ENCODE data around the gene SLC5A12.

SLC5A12 gene, protein sequence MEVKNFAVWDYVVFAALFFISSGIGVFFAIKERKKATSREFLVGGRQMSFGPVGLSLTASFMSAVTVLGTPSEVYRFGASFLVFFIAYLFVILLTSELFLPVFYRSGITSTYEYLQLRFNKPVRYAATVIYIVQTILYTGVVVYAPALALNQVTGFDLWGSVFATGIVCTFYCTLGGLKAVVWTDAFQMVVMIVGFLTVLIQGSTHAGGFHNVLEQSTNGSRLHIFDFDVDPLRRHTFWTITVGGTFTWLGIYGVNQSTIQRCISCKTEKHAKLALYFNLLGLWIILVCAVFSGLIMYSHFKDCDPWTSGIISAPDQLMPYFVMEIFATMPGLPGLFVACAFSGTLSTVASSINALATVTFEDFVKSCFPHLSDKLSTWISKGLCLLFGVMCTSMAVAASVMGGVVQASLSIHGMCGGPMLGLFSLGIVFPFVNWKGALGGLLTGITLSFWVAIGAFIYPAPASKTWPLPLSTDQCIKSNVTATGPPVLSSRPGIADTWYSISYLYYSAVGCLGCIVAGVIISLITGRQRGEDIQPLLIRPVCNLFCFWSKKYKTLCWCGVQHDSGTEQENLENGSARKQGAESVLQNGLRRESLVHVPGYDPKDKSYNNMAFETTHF
- 0 reads per million in 3 donors for total RNA-seq

DNA sequence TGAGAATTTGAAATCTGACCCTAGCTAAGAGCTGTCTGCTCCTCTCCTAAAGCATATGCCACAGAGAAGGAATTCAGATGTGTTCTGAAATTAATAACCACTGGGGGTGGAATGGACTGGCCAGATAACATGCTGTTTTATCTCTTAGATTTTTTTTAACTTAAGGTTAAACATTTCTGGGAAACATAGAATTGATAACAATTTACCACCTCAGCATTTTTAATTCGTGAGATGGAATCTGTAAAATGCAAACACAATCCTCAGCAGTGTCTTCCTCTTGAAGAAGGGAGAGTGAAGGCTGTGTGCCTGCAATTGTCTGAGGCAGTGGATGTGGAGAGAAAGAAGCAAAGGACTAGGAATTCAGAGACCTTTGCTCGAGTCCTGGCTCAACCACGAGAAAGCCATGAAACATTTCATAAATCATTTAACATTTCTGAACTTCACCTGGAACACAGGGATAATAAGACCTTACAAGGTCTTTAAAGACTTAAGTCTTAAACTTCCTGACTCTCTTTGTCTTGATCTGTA lies at the start of gene SLC5A12:
SLC5A12 (minus strand) TSS at position 113 of the 528 bp plus-strand sequence. CDS start 346 bp downstream, outside the sequence.
- Histone ChIP-seq H3K27me3 (replicated peaks; ENCODE audit: control insufficient read depth, insufficient read depth, low read length, poor library complexity, severe bottlenecking) (no peaks in the 10 kb centered on the region), H3K4me1 (ENCODE audit: control insufficient read depth, insufficient read depth, low read length, poor library complexity, severe bottlenecking) (no peaks in the 10 kb centered on the region), H3K36me3 (ENCODE audit: control insufficient read depth, insufficient read depth, low read length) (no peaks in the 10 kb centered on the region), H3K4me3 (ENCODE audit: insufficient read depth, low read depth, low read length, poor library complexity, severe bottlenecking) (no peak within 1 kb of the TSS), H3K27ac (ENCODE audit: insufficient read depth, low read length, poor library complexity, severe bottlenecking) (no peak within 1 kb of the TSS), H3K9me3 (ENCODE audit: control insufficient read depth, low read length) (no peaks in the 10 kb centered on the region)
- no peak for DNase-seq

DNA sequence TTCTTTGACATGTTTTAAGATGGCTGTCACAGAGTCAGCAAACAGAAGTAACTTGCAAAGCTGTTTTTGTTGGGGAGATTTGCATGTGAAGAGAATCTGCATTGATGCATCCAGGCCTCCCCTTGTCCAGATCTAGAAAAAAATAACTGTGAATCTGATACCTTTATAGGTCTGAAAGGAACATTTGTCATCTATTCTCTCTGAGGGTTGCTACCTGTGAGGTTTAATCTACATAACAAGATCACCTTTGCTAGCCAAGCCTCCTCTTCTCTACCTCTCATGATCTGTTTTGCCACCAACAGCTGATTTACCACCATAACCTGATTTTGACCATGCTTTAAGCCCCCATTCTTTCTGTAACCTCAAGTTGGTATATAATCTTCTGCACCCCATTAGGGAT lies 47.2 kb upstream of the SLC5A12 start:
- no peaks in the 10 kb centered on the region for H3K36me3 ChIP-seq (ENCODE audit: control insufficient read depth, insufficient read depth, low read length)
- H3K27ac ChIP-seq (ENCODE audit: insufficient read depth, low read length, poor library complexity, severe bottlenecking): no peak overlapping the region
- no peaks in the 10 kb centered on the region for H3K27me3 ChIP-seq (replicated peaks; ENCODE audit: control insufficient read depth, insufficient read depth, low read length, poor library complexity, severe bottlenecking)
- H3K4me1 ChIP-seq (ENCODE audit: control insufficient read depth, insufficient read depth, low read length, poor library complexity, severe bottlenecking): no peaks in the 10 kb centered on the region
- H3K9me3 ChIP-seq (ENCODE audit: control insufficient read depth, low read length): no peaks in the 10 kb centered on the region
- no peak overlapping the region for H3K4me3 ChIP-seq (ENCODE audit: insufficient read depth, low read depth, low read length, poor library complexity, severe bottlenecking)
- DNase-seq: no peak

DNA sequence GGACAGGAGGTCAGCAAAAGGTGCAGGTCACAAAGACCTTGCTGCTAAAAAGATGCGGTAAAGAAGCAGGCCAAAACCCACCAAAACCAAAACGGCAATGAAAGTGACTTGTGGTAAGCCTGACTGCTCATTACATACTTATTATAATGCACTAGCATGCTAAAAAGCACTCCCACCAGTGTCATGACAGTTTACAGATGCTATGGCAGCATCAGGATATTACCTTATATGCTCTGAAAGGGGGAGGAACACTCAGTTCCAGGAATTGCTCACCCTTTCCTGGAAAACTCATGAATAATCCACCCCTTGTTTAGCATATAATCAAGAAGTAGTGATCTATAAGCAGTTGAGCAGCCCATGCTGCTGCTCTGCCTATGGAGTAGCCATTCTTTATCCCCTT lies 45.2 kb upstream of the SLC5A12 start:
- Histone ChIP-seq H3K36me3 (ENCODE audit: control insufficient read depth, insufficient read depth, low read length) (no peaks in the 10 kb centered on the region), H3K9me3 (ENCODE audit: control insufficient read depth, low read length) (no peaks in the 10 kb centered on the region), H3K27ac (ENCODE audit: insufficient read depth, low read length, poor library complexity, severe bottlenecking) (no peak overlapping the region), H3K4me3 (ENCODE audit: insufficient read depth, low read depth, low read length, poor library complexity, severe bottlenecking) (no peak overlapping the region), H3K27me3 (replicated peaks; ENCODE audit: control insufficient read depth, insufficient read depth, low read length, poor library complexity, severe bottlenecking) (no peaks in the 10 kb centered on the region), H3K4me1 (ENCODE audit: control insufficient read depth, insufficient read depth, low read length, poor library complexity, severe bottlenecking) (no peaks in the 10 kb centered on the region)
- no peak for DNase-seq

DNA sequence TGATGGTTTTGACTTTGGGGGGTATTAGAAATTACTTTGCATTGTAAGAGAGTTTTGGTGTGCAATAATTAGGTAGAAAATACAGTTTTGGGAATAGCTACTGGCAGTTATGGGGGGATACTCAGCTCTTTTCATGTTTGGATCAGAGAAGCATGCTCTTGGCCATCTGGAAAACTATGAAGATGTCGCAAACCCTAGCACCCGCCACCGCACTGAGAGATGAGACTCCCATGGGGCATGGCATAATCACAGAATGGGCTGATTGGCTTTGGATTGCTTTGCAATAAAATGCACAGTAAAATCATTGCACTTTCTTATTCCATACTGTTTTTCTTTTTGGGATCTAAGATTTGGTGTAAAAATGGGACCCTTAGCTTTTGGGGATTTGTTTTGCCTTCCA lies 43.5 kb upstream of the SLC5A12 start:
- H3K4me3 ChIP-seq (ENCODE audit: insufficient read depth, low read depth, low read length, poor library complexity, severe bottlenecking): no peak overlapping the region
- no peak overlapping the region for H3K27ac ChIP-seq (ENCODE audit: insufficient read depth, low read length, poor library complexity, severe bottlenecking)
- DNase-seq: no peak
- H3K4me1 ChIP-seq (ENCODE audit: control insufficient read depth, insufficient read depth, low read length, poor library complexity, severe bottlenecking): no peaks in the 10 kb centered on the region
- no peaks in the 10 kb centered on the region for H3K36me3 ChIP-seq (ENCODE audit: control insufficient read depth, insufficient read depth, low read length)
- H3K27me3 ChIP-seq (replicated peaks; ENCODE audit: control insufficient read depth, insufficient read depth, low read length, poor library complexity, severe bottlenecking): no peaks in the 10 kb centered on the region
- H3K9me3 ChIP-seq (ENCODE audit: control insufficient read depth, low read length): no peaks in the 10 kb centered on the region

DNA sequence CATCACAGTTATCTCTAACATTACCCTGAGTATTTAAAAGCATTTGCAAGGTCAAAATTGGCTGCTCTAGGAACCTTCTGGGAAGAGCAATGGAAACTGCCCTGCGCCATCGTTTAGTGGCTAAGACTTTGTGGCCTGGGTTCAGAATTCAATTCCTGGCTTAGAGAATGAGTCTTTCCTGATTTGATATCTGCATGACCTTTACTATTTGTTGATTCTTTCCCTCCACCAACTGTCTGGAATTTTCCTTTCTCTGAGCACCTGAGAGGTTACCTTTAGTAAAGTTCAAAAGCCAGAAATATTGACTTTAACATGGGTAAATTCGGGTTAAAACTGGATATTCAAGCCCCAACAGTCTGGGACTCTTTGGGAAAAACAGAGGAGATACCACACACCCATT lies 43.0 kb upstream of the SLC5A12 start:
- no peaks in the 10 kb centered on the region for H3K36me3 ChIP-seq (ENCODE audit: control insufficient read depth, insufficient read depth, low read length)
- no peak for DNase-seq
- no peak overlapping the region for H3K4me3 ChIP-seq (ENCODE audit: insufficient read depth, low read depth, low read length, poor library complexity, severe bottlenecking)
- no peaks in the 10 kb centered on the region for H3K9me3 ChIP-seq (ENCODE audit: control insufficient read depth, low read length)
- H3K27me3 ChIP-seq (replicated peaks; ENCODE audit: control insufficient read depth, insufficient read depth, low read length, poor library complexity, severe bottlenecking): no peaks in the 10 kb centered on the region
- H3K4me1 ChIP-seq (ENCODE audit: control insufficient read depth, insufficient read depth, low read length, poor library complexity, severe bottlenecking): no peaks in the 10 kb centered on the region
- H3K27ac ChIP-seq (ENCODE audit: insufficient read depth, low read length, poor library complexity, severe bottlenecking): no peak overlapping the region

DNA sequence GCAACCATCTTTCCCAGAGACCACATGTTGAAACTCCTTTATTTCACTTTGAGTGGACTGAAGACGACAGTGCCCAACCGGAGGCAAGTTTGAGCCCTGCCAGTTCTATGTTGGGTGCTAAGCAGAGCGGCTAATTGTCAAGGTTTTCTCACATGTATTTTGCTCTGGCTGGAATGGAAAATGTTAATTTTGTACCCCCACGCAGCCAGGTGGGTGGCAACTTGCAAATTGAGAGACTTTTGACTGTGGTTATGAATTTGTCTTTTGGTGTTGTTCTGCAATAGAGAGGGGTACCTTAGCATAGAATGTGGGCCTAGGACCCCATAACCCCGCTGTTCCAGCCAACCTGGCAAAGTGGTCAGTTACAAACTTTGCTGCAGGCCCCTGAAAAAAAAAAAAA lies 42.5 kb upstream of the SLC5A12 start:
- Histone ChIP-seq H3K27me3 (replicated peaks; ENCODE audit: control insufficient read depth, insufficient read depth, low read length, poor library complexity, severe bottlenecking) (no peaks in the 10 kb centered on the region), H3K36me3 (ENCODE audit: control insufficient read depth, insufficient read depth, low read length) (no peaks in the 10 kb centered on the region), H3K27ac (ENCODE audit: insufficient read depth, low read length, poor library complexity, severe bottlenecking) (no peak overlapping the region), H3K4me1 (ENCODE audit: control insufficient read depth, insufficient read depth, low read length, poor library complexity, severe bottlenecking) (no peaks in the 10 kb centered on the region), H3K4me3 (ENCODE audit: insufficient read depth, low read depth, low read length, poor library complexity, severe bottlenecking) (no peak overlapping the region), H3K9me3 (ENCODE audit: control insufficient read depth, low read length) (no peaks in the 10 kb centered on the region)
- no peak for DNase-seq

DNA sequence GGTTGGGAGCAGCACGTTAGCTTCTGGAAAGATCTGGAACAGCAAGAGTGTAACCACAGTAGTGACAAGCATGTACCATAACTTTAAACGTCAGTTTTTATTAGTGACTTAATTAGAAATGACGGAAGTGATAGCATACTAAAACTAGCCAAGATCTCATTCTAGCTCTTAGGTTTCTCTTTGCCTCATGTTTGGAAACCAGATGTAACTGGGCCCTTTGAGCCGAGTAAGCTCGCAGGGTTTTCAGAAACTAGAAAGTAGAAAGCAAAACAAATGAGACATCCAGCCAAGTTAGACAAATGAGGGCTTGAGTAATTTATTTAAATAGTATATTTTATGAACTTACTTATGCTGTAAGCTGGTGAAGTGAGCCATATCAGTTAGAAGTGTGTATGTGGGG lies 40.2 kb upstream of the SLC5A12 start:
- H3K27ac ChIP-seq (ENCODE audit: insufficient read depth, low read length, poor library complexity, severe bottlenecking): no peak overlapping the region
- no peaks in the 10 kb centered on the region for H3K27me3 ChIP-seq (replicated peaks; ENCODE audit: control insufficient read depth, insufficient read depth, low read length, poor library complexity, severe bottlenecking)
- no peak for DNase-seq
- no peak overlapping the region for H3K4me3 ChIP-seq (ENCODE audit: insufficient read depth, low read depth, low read length, poor library complexity, severe bottlenecking)
- no peaks in the 10 kb centered on the region for H3K4me1 ChIP-seq (ENCODE audit: control insufficient read depth, insufficient read depth, low read length, poor library complexity, severe bottlenecking)
- no peaks in the 10 kb centered on the region for H3K9me3 ChIP-seq (ENCODE audit: control insufficient read depth, low read length)
- no peaks in the 10 kb centered on the region for H3K36me3 ChIP-seq (ENCODE audit: control insufficient read depth, insufficient read depth, low read length)

DNA sequence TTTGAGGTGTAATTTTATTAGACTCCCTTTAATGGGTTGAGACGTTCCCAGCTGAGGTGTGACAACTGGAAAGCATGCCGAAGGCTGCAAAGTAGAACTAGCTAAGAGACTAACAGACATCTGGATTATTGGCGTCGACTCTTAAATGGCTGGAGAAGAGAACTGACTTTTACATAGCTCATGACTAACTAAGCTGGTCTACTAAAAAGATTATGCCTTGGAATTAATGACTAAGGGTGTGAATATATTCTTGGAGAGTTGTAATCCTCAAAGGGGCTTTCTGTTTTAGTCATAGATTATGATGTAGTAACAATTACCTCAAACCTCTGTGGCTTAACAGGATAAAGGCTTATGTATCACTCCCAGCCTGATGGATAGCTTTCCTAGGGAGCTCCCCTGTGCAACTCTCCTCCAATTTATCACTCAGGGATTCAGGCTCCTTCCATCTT lies 39.5 kb upstream of the SLC5A12 start:
- Histone ChIP-seq H3K9me3 (ENCODE audit: control insufficient read depth, low read length) (no peaks in the 10 kb centered on the region), H3K27me3 (replicated peaks; ENCODE audit: control insufficient read depth, insufficient read depth, low read length, poor library complexity, severe bottlenecking) (no peaks in the 10 kb centered on the region), H3K4me3 (ENCODE audit: insufficient read depth, low read depth, low read length, poor library complexity, severe bottlenecking) (no peak overlapping the region), H3K36me3 (ENCODE audit: control insufficient read depth, insufficient read depth, low read length) (no peaks in the 10 kb centered on the region), H3K4me1 (ENCODE audit: control insufficient read depth, insufficient read depth, low read length, poor library complexity, severe bottlenecking) (no peaks in the 10 kb centered on the region), H3K27ac (ENCODE audit: insufficient read depth, low read length, poor library complexity, severe bottlenecking) (no peak overlapping the region)
- no peak for DNase-seq

DNA sequence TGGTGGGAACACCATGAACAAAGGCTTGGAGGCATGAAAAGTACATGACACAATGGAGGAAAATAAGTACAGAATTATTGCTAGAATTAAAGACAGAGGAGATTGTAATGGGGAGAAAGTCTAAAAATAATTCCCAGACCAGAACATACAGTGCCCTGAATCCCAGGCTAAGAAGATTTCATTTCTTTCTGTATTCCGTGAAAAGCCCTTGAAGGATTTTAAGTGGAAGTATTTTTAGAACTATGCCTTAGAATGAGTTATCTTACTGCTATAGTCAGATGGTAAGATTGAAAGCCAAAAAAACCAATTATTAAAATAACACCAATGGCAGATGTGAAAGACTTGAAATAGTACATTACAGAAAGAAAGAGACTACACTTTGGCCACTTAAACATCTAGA lies 36.1 kb upstream of the SLC5A12 start:
- H3K27ac ChIP-seq (ENCODE audit: insufficient read depth, low read length, poor library complexity, severe bottlenecking): no peak overlapping the region
- no peaks in the 10 kb centered on the region for H3K4me1 ChIP-seq (ENCODE audit: control insufficient read depth, insufficient read depth, low read length, poor library complexity, severe bottlenecking)
- no peaks in the 10 kb centered on the region for H3K27me3 ChIP-seq (replicated peaks; ENCODE audit: control insufficient read depth, insufficient read depth, low read length, poor library complexity, severe bottlenecking)
- H3K4me3 ChIP-seq (ENCODE audit: insufficient read depth, low read depth, low read length, poor library complexity, severe bottlenecking): no peak overlapping the region
- no peaks in the 10 kb centered on the region for H3K36me3 ChIP-seq (ENCODE audit: control insufficient read depth, insufficient read depth, low read length)
- no peaks in the 10 kb centered on the region for H3K9me3 ChIP-seq (ENCODE audit: control insufficient read depth, low read length)
- DNase-seq: no peak

DNA sequence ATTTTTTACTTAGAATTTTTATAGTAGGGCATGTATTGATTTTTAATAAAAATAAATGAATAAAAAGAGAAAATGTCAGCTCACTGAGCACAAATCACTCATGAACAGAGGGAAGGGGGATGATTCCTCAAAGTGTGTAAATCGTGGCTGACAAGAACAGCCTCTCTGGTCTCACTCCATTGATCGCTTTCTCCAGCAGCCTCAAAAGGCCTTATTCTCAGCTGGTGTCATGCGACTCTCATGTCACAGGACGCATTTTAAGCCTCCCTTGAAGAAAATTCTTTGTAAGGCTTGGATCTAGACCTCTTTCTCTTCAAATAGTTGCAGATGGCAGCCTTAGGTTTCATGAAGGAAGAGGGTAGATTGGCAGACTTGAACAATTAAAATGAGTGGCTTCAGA lies 33.9 kb upstream of the SLC5A12 start:
- no peaks in the 10 kb centered on the region for H3K27me3 ChIP-seq (replicated peaks; ENCODE audit: control insufficient read depth, insufficient read depth, low read length, poor library complexity, severe bottlenecking)

More for the DNA sequence above, 33.9 kb upstream of the SLC5A12 start:
- H3K9me3 ChIP-seq (ENCODE audit: control insufficient read depth, low read length): no peaks in the 10 kb centered on the region
- no peak overlapping the region for H3K4me3 ChIP-seq (ENCODE audit: insufficient read depth, low read depth, low read length, poor library complexity, severe bottlenecking)
- no peaks in the 10 kb centered on the region for H3K36me3 ChIP-seq (ENCODE audit: control insufficient read depth, insufficient read depth, low read length)
- no peak overlapping the region for H3K27ac ChIP-seq (ENCODE audit: insufficient read depth, low read length, poor library complexity, severe bottlenecking)
- DNase-seq: no peak
- no peaks in the 10 kb centered on the region for H3K4me1 ChIP-seq (ENCODE audit: control insufficient read depth, insufficient read depth, low read length, poor library complexity, severe bottlenecking)

All from effector memory CD4-positive, alpha-beta T cell (primary cell).